ENCODE measurements around the gene CRYBG1.

Gene CRYBG1

GRCh38 chr6:106466211-106466610 is 105.7 kb downstream of the CRYBG1 start:
- no peak for DNase-seq

- DNase-seq: no peak
These were observed 108.4 kb downstream of the CRYBG1 start for GRCh38 chr6:106468935-106469334.

GRCh38 chr6:106469882-106470281 is 109.4 kb downstream of the CRYBG1 start:
- no peak for DNase-seq

GRCh38 chr6:106470316-106470715 is 109.8 kb downstream of the CRYBG1 start:
- DNase-seq: no peak

- no peak for DNase-seq
These were observed 110.3 kb downstream of the CRYBG1 start for GRCh38 chr6:106470811-106471210.

- no peak for DNase-seq
These were observed 113.3 kb downstream of the CRYBG1 start for GRCh38 chr6:106473812-106474211.

GRCh38 chr6:106474466-106474865 is 113.9 kb downstream of the CRYBG1 start:
- no peak for DNase-seq

GRCh38 chr6:106475284-106475683 is 114.8 kb downstream of the CRYBG1 start:
- no peak for DNase-seq

- no peak for DNase-seq
These were observed 116.0 kb downstream of the CRYBG1 start for GRCh38 chr6:106476331-106477105.

- no peak for DNase-seq
These were observed 116.6 kb downstream of the CRYBG1 start for GRCh38 chr6:106477146-106477545.

- DNase-seq: no peak
These were observed 117.3 kb downstream of the CRYBG1 start for GRCh38 chr6:106477790-106478189.

- DNase-seq: no peak
These were observed 125.7 kb downstream of the CRYBG1 start for GRCh38 chr6:106486236-106486635.

- no peak for DNase-seq
These were observed 128.2 kb downstream of the CRYBG1 start for GRCh38 chr6:106488494-106489370.

- no peak for DNase-seq
These were observed 129.5 kb downstream of the CRYBG1 start for GRCh38 chr6:106490030-106490429.

GRCh38 chr6:106490436-106490835 is 129.9 kb downstream of the CRYBG1 start:
- no peak for DNase-seq

GRCh38 chr6:106490974-106491373 is 130.5 kb downstream of the CRYBG1 start:
- DNase-seq: no peak

GRCh38 chr6:106495014-106495413 is 134.5 kb downstream of the CRYBG1 start:
- no peak for DNase-seq

GRCh38 chr6:106496823-106497222 is 136.3 kb downstream of the CRYBG1 start:
- no peak for DNase-seq

GRCh38 chr6:106501960-106502371 is 141.4 kb downstream of the CRYBG1 start:
- DNase-seq: no peak

- no peak for DNase-seq
These were observed 142.0 kb downstream of the CRYBG1 start for GRCh38 chr6:106502559-106502958.

GRCh38 chr6:106508277-106508676 is 147.8 kb downstream of the CRYBG1 start:
- DNase-seq: no peak

GRCh38 chr6:106508834-106509233 is 148.3 kb downstream of the CRYBG1 start:
- DNase-seq: no peak

GRCh38 chr6:106509420-106510089 is 149.0 kb downstream of the CRYBG1 start:
- DNase-seq: no peak

All from activated effector memory CD4-positive, alpha-beta T cell treated with anti-CD3 and anti-CD28 coated beads, Interleukin-2, amount 50 U/mL, for 16 hours (primary cell).